ENCODE results near the gene SLC25A26.

Gene SLC25A26

DNA sequence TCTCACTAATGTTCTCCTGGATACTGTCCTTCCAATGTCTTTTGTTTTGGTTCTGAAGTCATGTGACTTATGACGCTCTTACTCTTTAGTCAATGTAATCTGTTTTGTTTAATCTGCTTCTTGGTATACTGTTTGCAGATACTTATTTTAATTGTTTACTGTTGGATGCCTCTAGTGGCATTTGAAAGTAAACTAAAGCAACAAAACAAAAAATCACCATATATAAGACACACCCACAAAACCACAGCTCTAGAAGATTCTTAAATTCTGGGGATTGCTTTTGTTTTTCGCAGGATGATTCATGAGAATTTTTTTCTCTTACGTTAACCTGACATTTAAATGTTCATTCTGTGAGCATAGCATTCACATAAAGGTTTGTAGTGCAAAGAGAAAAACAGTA is 16.8 kb downstream of the SLC25A26 start:
- Mint-ChIP-seq H3K36me3 (ENCODE audit: low read depth) (peaks cover 22% of the 10 kb centered on the region), H3K4me3 (no peak overlapping the region)
- intact Hi-C loops (cut with micrococcal nuclease) = no loop called here

DNA sequence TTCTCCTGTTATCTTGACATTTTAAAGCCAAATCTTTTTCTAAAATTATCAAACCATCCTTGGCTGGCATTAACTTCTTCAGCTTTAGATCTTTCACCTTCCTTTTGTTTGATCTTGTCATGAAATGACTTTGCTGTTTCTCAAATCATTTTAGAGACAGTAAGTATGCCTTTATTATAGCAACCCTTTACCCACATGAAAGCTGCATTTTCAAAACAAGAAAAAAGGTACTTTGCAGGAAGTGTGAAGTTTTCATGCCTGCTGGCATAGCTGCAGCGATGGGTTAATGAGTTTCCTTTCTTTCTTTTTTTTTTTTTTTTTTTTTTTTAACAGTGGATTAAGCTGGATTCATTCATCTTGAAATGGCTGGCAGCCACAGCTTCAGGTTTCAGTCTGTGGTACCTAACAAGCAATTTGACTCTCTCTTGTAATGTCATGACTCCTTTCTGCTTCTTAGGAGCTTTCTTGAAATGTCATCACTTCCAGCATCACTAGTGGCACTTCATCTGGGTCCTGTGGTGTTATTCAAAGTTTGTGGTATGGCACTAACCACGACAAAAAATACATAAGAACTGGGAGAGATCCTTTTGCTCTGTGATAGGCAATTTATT is 18.8 kb downstream of the SLC25A26 start:
- Mint-ChIP-seq H3K4me1 (ENCODE audit: low read depth) (no peaks in the 10 kb centered on the region), H3K27ac (no peak overlapping the region), H3K27me3 (no peaks in the 10 kb centered on the region), H3K36me3 (ENCODE audit: low read depth) (peaks cover 37% of the 10 kb centered on the region), H3K9me3 (peaks cover 17% of the 10 kb centered on the region), H3K4me3 (no peak overlapping the region)
- intact Hi-C loops (cut with micrococcal nuclease) = no loop called here

More for the DNA sequence above, 16.8 kb downstream of the SLC25A26 start:
- Mint-ChIP-seq H3K9me3 (peaks cover 17% of the 10 kb centered on the region), H3K27me3 (no peaks in the 10 kb centered on the region), H3K27ac (no peak overlapping the region), H3K4me1 (ENCODE audit: low read depth) (no peaks in the 10 kb centered on the region)

DNA sequence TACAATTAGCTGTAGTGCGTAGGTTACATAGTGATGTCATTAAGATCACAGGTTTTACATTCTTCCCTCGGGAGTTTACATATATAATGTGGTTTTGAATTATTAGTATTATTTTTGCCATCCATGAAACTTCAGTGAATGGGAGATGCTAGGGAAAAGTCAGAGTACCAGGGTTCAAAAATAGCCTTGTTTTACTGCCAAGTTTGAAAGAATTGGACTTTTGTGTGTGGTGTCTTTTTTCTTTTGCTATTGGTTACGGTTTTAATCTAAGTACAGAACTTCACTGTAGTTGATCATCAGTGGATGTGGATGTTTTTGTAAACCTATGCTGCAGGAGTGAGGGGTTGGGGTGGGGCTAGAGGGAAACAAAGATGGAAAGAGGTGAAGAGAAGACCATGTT is 20.7 kb downstream of the SLC25A26 start:
- intact Hi-C loops (cut with micrococcal nuclease) = no loop called here
- Mint-ChIP-seq H3K36me3 (ENCODE audit: low read depth) (peaks cover 44% of the 10 kb centered on the region), H3K27ac (no peak overlapping the region), H3K9me3 (peaks cover 17% of the 10 kb centered on the region), H3K4me3 (no peak overlapping the region), H3K4me1 (ENCODE audit: low read depth) (no peaks in the 10 kb centered on the region), H3K27me3 (no peaks in the 10 kb centered on the region)

GRCh38 chr3:66242788-66243464 is 22.1 kb downstream of the SLC25A26 start:
- H3K36me3 Mint-ChIP-seq (ENCODE audit: low read depth) = peaks cover 44% of the 10 kb centered on the region
- intact Hi-C loops (cut with micrococcal nuclease) = no loop called here
- no peaks in the 10 kb centered on the region for H3K27me3 Mint-ChIP-seq
- H3K27ac Mint-ChIP-seq = no peak overlapping the region
- H3K4me3 Mint-ChIP-seq = no peak overlapping the region
- peaks cover 17% of the 10 kb centered on the region for H3K9me3 Mint-ChIP-seq
- no peaks in the 10 kb centered on the region for H3K4me1 Mint-ChIP-seq (ENCODE audit: low read depth)

- no peak overlapping the region for H3K4me3 Mint-ChIP-seq
- H3K4me1 Mint-ChIP-seq (ENCODE audit: low read depth) = no peaks in the 10 kb centered on the region
- H3K9me3 Mint-ChIP-seq = no peaks in the 10 kb centered on the region
- H3K36me3 Mint-ChIP-seq (ENCODE audit: low read depth) = peaks cover 23% of the 10 kb centered on the region
- no peak overlapping the region for H3K27ac Mint-ChIP-seq
- no peaks in the 10 kb centered on the region for H3K27me3 Mint-ChIP-seq
- intact Hi-C loops (cut with micrococcal nuclease) = no loop called here
These were observed 27.8 kb downstream of the SLC25A26 start for GRCh38 chr3:66248641-66249040.

DNA sequence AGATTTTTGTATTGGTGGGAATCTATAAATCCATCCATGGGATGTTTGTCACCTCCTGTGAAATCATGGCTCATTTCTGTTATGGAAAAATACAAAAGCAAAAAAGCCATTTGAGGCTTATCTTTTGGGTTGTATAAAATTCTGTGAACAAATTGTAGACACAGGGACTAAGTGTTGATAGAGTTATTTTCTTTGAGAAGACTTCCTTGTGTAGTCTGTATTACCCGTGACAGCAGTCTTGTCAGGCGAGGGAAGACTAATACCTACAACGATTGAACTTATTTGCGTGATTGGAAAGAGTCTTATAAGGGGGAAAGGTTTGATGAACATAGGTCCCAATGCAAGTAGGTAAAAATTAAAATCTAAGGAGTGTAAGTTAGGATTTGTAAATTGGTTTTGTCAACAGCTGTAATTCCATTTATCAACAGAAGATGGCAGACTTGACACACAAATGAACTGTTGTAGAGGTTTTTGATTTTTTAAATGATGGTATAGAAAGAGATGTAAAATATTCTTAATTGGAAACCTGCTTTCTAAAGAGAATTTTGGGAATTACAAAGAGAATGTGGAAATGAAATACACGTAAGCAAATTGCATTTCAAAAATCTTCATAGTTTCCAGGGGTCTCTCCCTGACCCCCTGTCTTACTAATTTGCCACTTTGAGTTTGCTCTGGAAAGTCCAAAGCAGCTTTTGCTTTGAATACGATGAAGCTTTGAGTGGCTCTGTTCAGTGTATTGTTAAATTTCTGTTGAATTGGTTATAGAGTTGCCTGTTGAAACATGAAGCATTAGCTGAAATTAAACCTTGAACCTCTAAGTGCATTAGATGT is 33.2 kb downstream of the SLC25A26 start:
- H3K4me1 Mint-ChIP-seq (ENCODE audit: low read depth) = peaks cover 18% of the 10 kb centered on the region
- no peaks in the 10 kb centered on the region for H3K27me3 Mint-ChIP-seq
- peaks cover 15% of the 10 kb centered on the region for H3K36me3 Mint-ChIP-seq (ENCODE audit: low read depth)
- H3K27ac Mint-ChIP-seq = no peak overlapping the region
- no peak overlapping the region for H3K4me3 Mint-ChIP-seq
- no peaks in the 10 kb centered on the region for H3K9me3 Mint-ChIP-seq
- intact Hi-C loops (cut with micrococcal nuclease) = loop anchor here (1.0 kb wide), 1 partner anchor 562 kb away; no protein-coding TSS in a partner anchor

- Mint-ChIP-seq H3K27me3 (no peaks in the 10 kb centered on the region), H3K4me1 (ENCODE audit: low read depth) (peaks cover 18% of the 10 kb centered on the region), H3K27ac (no peak overlapping the region), H3K9me3 (no peaks in the 10 kb centered on the region), H3K4me3 (no peak overlapping the region), H3K36me3 (ENCODE audit: low read depth) (peaks cover 9% of the 10 kb centered on the region)
- intact Hi-C loops (cut with micrococcal nuclease) = no loop called here
These were observed 35.1 kb downstream of the SLC25A26 start for GRCh38 chr3:66255865-66256264.

DNA sequence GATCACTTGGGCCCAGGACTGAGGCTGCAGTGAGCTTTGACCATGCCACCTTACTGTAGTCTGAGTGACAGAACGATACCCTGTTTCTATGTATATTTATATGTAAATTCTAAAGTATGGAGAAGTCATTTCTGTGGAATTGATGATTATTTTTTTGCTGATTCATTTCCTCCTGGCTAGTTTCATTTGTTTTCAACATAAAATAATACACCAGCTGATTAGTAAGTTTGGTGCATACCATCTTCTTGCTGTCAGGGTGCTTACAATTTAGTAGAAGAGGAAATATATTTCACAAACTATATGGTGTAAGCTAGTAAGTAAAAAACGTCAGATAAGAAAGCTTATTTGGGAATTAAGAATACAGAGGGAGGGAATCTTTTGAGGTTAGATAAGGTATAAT is 36.0 kb downstream of the SLC25A26 start:
- Mint-ChIP-seq H3K36me3 (ENCODE audit: low read depth) (peaks cover 9% of the 10 kb centered on the region), H3K4me1 (ENCODE audit: low read depth) (peaks cover 18% of the 10 kb centered on the region), H3K4me3 (no peak overlapping the region), H3K27me3 (no peaks in the 10 kb centered on the region), H3K9me3 (no peaks in the 10 kb centered on the region), H3K27ac (no peak overlapping the region)
- intact Hi-C loops (cut with micrococcal nuclease) = no loop called here

- H3K9me3 Mint-ChIP-seq = no peaks in the 10 kb centered on the region
- H3K4me3 Mint-ChIP-seq = no peak overlapping the region
- peaks cover 18% of the 10 kb centered on the region for H3K4me1 Mint-ChIP-seq (ENCODE audit: low read depth)
- no peak overlapping the region for H3K27ac Mint-ChIP-seq
- peaks cover 26% of the 10 kb centered on the region for H3K36me3 Mint-ChIP-seq (ENCODE audit: low read depth)
- H3K27me3 Mint-ChIP-seq = no peaks in the 10 kb centered on the region
- intact Hi-C loops (cut with micrococcal nuclease) = no loop called here
These were observed 38.9 kb downstream of the SLC25A26 start for GRCh38 chr3:66259566-66260255.

GRCh38 chr3:66260431-66260830 is 39.6 kb downstream of the SLC25A26 start:
- intact Hi-C loops (cut with micrococcal nuclease) = no loop called here
- H3K27ac Mint-ChIP-seq = no peak overlapping the region
- H3K27me3 Mint-ChIP-seq = no peaks in the 10 kb centered on the region
- peaks cover 26% of the 10 kb centered on the region for H3K36me3 Mint-ChIP-seq (ENCODE audit: low read depth)
- no peaks in the 10 kb centered on the region for H3K9me3 Mint-ChIP-seq
- peaks cover 18% of the 10 kb centered on the region for H3K4me1 Mint-ChIP-seq (ENCODE audit: low read depth)
- H3K4me3 Mint-ChIP-seq = no peak overlapping the region

GRCh38 chr3:66261355-66261754 is 40.6 kb downstream of the SLC25A26 start:
- intact Hi-C loops (cut with micrococcal nuclease) = no loop called here
- no peaks in the 10 kb centered on the region for H3K9me3 Mint-ChIP-seq
- H3K4me1 Mint-ChIP-seq (ENCODE audit: low read depth) = peaks cover 18% of the 10 kb centered on the region
- no peaks in the 10 kb centered on the region for H3K27me3 Mint-ChIP-seq
- peaks cover 26% of the 10 kb centered on the region for H3K36me3 Mint-ChIP-seq (ENCODE audit: low read depth)
- no peak overlapping the region for H3K27ac Mint-ChIP-seq
- H3K4me3 Mint-ChIP-seq = no peak overlapping the region

DNA sequence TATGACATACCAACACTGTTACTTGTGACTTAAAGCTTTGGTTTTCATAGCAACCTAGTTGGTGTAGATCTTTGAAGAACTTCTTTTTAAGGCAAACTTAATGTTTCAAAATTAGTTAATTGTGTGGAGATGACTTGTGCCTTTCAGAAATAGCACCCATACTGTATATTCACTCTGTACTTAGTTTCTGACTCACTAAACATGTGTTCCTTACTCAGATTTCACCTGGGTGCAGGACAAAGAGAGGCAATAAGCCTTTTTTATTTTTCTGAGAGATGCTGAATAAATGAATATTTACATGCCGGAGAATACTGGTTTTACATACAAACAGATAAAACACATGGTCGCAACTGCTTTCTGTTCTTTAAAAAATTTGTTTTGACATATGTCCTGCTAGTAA is 44.8 kb downstream of the SLC25A26 start:
- intact Hi-C loops (cut with micrococcal nuclease) = no loop called here
- Mint-ChIP-seq H3K4me3 (no peak overlapping the region), H3K36me3 (ENCODE audit: low read depth) (peaks cover 17% of the 10 kb centered on the region), H3K27me3 (no peaks in the 10 kb centered on the region), H3K4me1 (ENCODE audit: low read depth) (no peaks in the 10 kb centered on the region), H3K27ac (no peak overlapping the region), H3K9me3 (no peaks in the 10 kb centered on the region)

- Mint-ChIP-seq H3K4me1 (ENCODE audit: low read depth) (no peaks in the 10 kb centered on the region), H3K27ac (no peak overlapping the region), H3K4me3 (no peak overlapping the region), H3K9me3 (no peaks in the 10 kb centered on the region), H3K36me3 (ENCODE audit: low read depth) (peaks cover 17% of the 10 kb centered on the region), H3K27me3 (no peaks in the 10 kb centered on the region)
- intact Hi-C loops (cut with micrococcal nuclease) = no loop called here
These were observed 45.8 kb downstream of the SLC25A26 start for GRCh38 chr3:66266551-66266950.

DNA sequence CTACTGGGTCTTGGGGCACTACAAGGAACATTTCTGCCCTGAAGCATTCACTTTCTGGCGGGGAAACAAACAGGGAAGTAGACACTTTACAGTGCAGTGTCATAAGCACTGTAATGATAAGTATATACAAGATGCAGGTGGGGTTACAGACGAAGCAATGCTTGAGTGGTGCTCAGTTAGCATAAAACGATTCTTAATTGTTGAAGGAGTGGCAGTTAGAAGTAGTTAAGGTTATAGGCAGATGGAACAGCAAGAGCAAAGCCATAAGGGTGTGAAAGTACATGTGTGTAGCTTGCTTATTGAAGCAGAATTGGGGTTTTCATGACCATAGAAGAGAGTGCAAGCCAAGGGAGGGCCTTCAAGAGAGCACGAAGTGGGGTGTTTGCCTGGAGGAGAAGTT is 46.2 kb downstream of the SLC25A26 start:
- H3K9me3 Mint-ChIP-seq = no peaks in the 10 kb centered on the region
- no peaks in the 10 kb centered on the region for H3K27me3 Mint-ChIP-seq
- peaks cover 17% of the 10 kb centered on the region for H3K36me3 Mint-ChIP-seq (ENCODE audit: low read depth)
- intact Hi-C loops (cut with micrococcal nuclease) = no loop called here
- no peaks in the 10 kb centered on the region for H3K4me1 Mint-ChIP-seq (ENCODE audit: low read depth)
- no peak overlapping the region for H3K27ac Mint-ChIP-seq
- no peak overlapping the region for H3K4me3 Mint-ChIP-seq

Data from dendritic cell treated with granulocyte-macrophage colony-stimulating factor and Interleukin-4, amounts not matched to agents 40 ng/mL and 50 ng/mL, for 4 days (primary cell).